Sigmoid colon (tissue), 4 donors: Measurements from ENCODE around the gene CCNY.

Experiments
- CTCF ChIP-seq, 4 experiments: fragments of 450-650 bp in 3 of 4; fragments of 200-600 bp in 1 of 4; IDR thresholded peaks; one replicate each; pipeline ENCODE4 v1.5.1; 2016 to 2019; ENCODE audit warnings: antibody characterized with exemption in 4 of 4, mild to moderate bottlenecking in 3 of 4, moderate library complexity in 2 of 4
- EP300 ChIP-seq, 4 donors: sonication (generic); formaldehyde crosslinking; IDR thresholded peaks; one replicate each; pipeline ENCODE4 v1.6.1; 2017; ENCODE audit warnings: antibody characterized with exemption in 4 of 4
- POLR2A ChIP-seq, 2 donors: fragments of 450-650 bp; IDR thresholded peaks; one replicate each; pipeline ENCODE4 v1.6.1; 2016; ENCODE audit warnings: antibody characterized with exemption in 2 of 2, mild to moderate bottlenecking in 2 of 2, moderate library complexity in 2 of 2
- POLR2AphosphoS5 ChIP-seq, 4 donors: sonication (generic); formaldehyde crosslinking; IDR thresholded peaks; one replicate each; pipeline ENCODE4 v1.6.1; 2017; ENCODE audit warnings: antibody characterized with exemption in 4 of 4

GRCh38 chr10:35342183-35342753 lies 6.0 kb downstream of the CCNY start:
- TF ChIP-seq CTCF (IDR thresholded peaks at IDR 0.05) (no peak), POLR2A (IDR thresholded peaks at IDR 0.05) (no peak), EP300 (IDR thresholded peaks at IDR 0.05) (no peak), POLR2AphosphoS5 (IDR thresholded peaks at IDR 0.05) (no peak)
